ENCODE measurements around the gene ANKRD63. TPM values are rescaled to one million over a fixed set of nuclear protein-coding genes. Genes with fewer than 3 reads are reported as not detected.

The ANKRD63 gene
- total RNA-seq, 1 donor from 2014 or later, result 0.23 TPM

- intact Hi-C loops (cut with micrococcal nuclease), result loop anchor here (5.0 kb wide), 1 partner anchor 141 kb away; no protein-coding TSS in a partner anchor
Observed at GRCh38 chr15:40281057-40281800, 1.6 kb downstream of the ANKRD63 start.

GRCh38 chr15:40280260-40281056, 2.4 kb downstream of the ANKRD63 start:
- intact Hi-C loops (cut with micrococcal nuclease), result loop anchor here (5.0 kb wide), 1 partner anchor 142 kb away; no protein-coding TSS in a partner anchor

- intact Hi-C loops (cut with micrococcal nuclease), result loop anchor here (1.0 to 10.0 kb wide), 4 partner anchors 31 to 595 kb away; no protein-coding TSS in a partner anchor
Observed at GRCh38 chr15:40279437-40280141, 3.3 kb downstream of the ANKRD63 start.

GRCh38 chr15:40278026-40278425, 4.8 kb downstream of the ANKRD63 start:
- intact Hi-C loops (cut with micrococcal nuclease), result loop anchor here (10.0 kb wide), 1 partner anchor 593 kb away; no protein-coding TSS in a partner anchor

GRCh38 chr15:40277471-40277870, 5.4 kb downstream of the ANKRD63 start:
- intact Hi-C loops (cut with micrococcal nuclease), result loop anchor here (10.0 kb wide), 1 partner anchor 593 kb away; no protein-coding TSS in a partner anchor

- intact Hi-C loops (cut with micrococcal nuclease), result loop anchor here (10.0 kb wide), 1 partner anchor 592 kb away; no protein-coding TSS in a partner anchor
Observed at GRCh38 chr15:40276927-40277326, 5.9 kb downstream of the ANKRD63 start.

- intact Hi-C loops (cut with micrococcal nuclease), result loop anchor here (2.0 to 10.0 kb wide), 2 partner anchors 493 to 591 kb away; partner anchors contain the start of gene FSIP1
Observed at GRCh38 chr15:40275954-40276353, 6.9 kb downstream of the ANKRD63 start.

GRCh38 chr15:40275523-40275922, 7.3 kb downstream of the ANKRD63 start:
- intact Hi-C loops (cut with micrococcal nuclease), result loop anchor here (2.0 to 10.0 kb wide), 2 partner anchors 493 to 591 kb away; partner anchors contain the start of gene FSIP1

GRCh38 chr15:40274350-40275274, 8.3 kb downstream of the ANKRD63 start:
- intact Hi-C loops (cut with micrococcal nuclease), result loop anchor here (1.0 to 10.0 kb wide), 4 partner anchors 57 to 590 kb away; partner anchors contain the start of gene FSIP1

GRCh38 chr15:40273428-40273827, 9.4 kb downstream of the ANKRD63 start:
- intact Hi-C loops (cut with micrococcal nuclease), result loop anchor here (10.0 kb wide), 1 partner anchor 589 kb away; no protein-coding TSS in a partner anchor

GRCh38 chr15:40272485-40273056, 10.3 kb downstream of the ANKRD63 start:
- intact Hi-C loops (cut with micrococcal nuclease), result loop anchor here (10.0 kb wide), 1 partner anchor 588 kb away; no protein-coding TSS in a partner anchor

GRCh38 chr15:40271685-40272484, 11.0 kb downstream of the ANKRD63 start:
- intact Hi-C loops (cut with micrococcal nuclease), result loop anchor here (10.0 kb wide), 1 partner anchor 587 kb away; no protein-coding TSS in a partner anchor

- intact Hi-C loops (cut with micrococcal nuclease), result loop anchor here (10.0 kb wide), 1 partner anchor 586 kb away; no protein-coding TSS in a partner anchor
Observed at GRCh38 chr15:40270246-40270995, 12.4 kb downstream of the ANKRD63 start.

- intact Hi-C loops (cut with micrococcal nuclease), result loop anchor here (10.0 kb wide), 1 partner anchor 585 kb away; no protein-coding TSS in a partner anchor
Observed at GRCh38 chr15:40269604-40270003, 13.3 kb downstream of the ANKRD63 start.

- intact Hi-C loops (cut with micrococcal nuclease), result no loop called here
Observed at GRCh38 chr15:40267670-40268069, 15.2 kb downstream of the ANKRD63 start.

GRCh38 chr15:40266828-40267304, 16.0 kb downstream of the ANKRD63 start:
- intact Hi-C loops (cut with micrococcal nuclease), result no loop called here

- intact Hi-C loops (cut with micrococcal nuclease), result no loop called here
Observed at GRCh38 chr15:40265875-40266274, 17.0 kb downstream of the ANKRD63 start.

All from T-helper 2 cell treated with Interferon-gamma antibody and Interleukin-4, amounts not matched to agents 100 ng/mL and 5 ng/mL, for 36 hours (primary cell).